ACHN (cell line): ENCODE results near the gene C14orf93.

Source experiments
- DNase-seq: peaks from one replicate; pipeline ENCODE4 v3.0.0-alpha.2; 2015
- in situ Hi-C: cut with HindIII; loops from 2 replicates; pipeline ENCODE4 v1.10.0; 2017; ENCODE audit warnings: low sequenced_read_pairs, low pct_ligation_motif_present, low pct_unique_long_range_greater_than_20kb

The C14orf93 gene

DNA sequence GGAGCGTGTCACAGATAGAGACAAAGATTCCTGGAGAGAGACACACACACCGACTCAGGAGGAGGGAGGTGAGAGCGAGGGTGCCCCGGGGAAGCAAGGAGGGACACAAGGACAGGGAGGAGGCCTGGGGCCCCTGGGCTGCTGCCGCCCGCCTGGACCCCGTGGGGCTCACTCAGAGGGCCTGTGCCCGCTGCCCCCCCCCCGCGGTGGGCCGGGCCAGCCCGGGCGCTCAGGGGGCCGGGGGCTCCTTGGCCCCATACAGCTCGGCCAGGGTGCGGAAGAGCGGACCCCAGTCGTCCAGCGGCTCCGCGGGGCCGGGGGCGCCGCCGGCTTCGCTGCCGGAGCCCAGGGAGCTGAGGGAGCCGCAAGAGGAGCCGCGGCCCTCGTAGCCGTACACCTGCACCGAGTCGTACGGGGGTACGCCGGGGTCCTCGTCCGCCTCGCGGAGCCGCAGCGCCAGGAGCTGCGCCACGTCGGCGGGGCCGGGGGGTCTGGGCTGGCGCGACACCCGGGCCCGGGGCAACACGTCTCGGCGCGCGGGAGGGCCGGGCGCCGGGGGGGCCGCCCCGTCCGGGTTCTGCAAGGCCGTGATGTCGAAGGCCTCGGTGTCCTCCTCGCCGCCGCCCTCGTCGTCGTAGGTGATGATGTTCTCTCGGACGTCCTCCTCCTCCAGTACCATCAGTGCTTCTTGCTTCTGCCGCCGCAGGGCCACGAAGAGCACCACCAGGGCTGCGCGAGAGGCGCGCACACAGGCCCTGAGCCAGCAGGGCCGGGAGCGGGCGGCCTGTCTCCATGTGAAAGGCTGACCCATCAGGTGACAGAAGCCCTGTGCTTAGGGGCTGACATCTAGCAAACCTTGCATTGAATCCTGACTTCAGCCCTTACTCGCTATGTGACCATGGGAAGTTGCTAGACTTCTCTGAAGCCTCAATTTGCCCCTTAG is 38.1 kb upstream of the C14orf93 start:
- in situ Hi-C loops: no loop called here
- no peak for DNase-seq

DNA sequence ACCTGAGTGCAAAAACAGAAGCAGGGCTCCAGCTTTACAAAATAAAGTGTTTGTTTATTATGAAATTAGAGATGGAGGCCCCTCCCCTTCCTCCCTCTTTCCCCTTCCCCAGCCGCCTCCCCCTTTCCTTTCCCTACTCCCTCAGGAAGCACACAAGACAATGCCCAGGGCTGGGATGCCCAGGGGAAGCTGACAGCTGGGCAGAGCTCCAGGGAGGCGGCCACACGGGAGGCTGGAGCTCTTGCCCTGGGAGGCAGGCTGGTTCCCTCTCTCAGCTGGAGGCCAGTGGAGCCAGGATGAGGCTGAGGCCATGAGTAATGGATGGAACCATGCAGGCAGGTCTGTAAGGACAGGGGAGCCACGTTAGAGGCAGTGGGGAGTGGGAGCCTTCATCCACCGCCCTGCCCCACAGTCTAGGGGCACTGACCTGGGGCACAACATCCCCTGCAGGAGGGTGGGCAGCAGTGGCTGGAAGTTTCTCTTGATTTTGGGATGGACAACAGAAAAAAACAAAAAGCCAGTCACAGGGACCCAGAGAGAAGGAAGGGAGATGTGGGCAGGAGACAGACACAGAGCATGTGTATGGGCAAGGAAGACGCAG is 37.2 kb upstream of the C14orf93 start:
- no peak for DNase-seq

DNA sequence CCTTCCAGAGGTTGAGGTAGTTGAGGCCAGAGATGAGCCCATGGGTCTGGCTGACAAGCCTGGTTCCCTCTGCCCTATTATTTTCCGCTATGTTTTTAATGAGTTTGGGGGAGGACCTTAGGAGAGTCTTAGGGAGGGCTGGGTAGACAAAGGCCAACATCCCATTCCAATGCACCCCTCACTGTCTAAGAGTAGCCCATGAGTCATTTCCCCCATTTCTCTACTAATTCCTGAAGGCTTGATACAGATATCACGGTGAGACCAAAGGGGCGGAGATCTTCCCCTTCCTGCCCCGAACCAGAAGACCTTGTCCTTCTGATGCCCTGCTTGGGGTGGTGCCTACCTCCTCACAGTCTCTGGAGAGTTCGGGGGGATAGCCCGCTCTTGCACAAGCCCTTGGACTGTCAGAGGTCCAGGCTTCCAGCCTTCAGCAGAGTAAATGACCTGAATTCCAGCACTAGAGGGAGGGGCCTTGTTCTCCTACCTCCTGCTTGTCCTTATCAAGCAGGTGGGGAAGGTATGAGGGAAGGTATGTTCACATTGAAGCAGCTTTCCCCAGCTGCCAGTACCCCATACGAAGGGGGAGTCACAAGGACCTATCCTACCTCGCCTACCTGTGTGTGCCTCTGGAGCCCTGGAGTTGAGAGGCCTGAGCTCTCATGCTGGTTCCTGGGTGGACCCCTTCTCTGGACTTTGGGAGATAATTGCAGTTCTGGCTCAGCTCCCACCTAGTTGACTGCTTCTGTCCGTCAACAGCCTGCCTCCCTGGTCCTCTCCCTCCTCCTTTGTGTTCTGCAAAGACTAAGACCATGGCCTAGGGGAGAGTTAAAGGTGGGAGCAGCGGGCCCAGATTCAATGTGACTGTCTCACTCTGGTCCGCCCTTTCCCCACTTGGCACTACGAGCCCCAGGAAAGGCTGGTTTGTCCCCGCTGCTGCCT is 35.7 kb upstream of the C14orf93 start:
- DNase-seq: no peak
- in situ Hi-C loops: no loop called here

More for the DNA sequence above, 37.2 kb upstream of the C14orf93 start:
- in situ Hi-C loops: no loop called here

DNA sequence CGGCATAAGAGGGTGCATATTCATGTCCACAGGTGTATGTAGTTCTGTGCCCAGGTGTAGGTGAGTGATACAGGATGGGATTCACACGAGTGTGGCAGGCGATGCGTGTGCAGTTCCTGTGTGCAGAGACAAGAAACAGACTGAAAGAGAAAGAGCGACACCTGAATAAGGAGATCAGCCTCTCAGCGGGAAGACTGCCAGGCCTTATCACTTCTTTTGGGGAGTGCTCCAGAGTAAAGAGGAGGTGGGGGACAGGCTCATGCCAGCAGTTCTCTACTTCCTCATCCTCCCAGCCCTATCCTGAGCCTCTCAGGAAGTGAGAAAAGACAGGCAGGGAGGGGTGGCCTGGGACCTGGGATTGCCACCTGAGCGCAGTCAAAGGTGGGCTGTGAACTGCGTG is 34.9 kb upstream of the C14orf93 start:
- no peak for DNase-seq
- in situ Hi-C loops: no loop called here

DNA sequence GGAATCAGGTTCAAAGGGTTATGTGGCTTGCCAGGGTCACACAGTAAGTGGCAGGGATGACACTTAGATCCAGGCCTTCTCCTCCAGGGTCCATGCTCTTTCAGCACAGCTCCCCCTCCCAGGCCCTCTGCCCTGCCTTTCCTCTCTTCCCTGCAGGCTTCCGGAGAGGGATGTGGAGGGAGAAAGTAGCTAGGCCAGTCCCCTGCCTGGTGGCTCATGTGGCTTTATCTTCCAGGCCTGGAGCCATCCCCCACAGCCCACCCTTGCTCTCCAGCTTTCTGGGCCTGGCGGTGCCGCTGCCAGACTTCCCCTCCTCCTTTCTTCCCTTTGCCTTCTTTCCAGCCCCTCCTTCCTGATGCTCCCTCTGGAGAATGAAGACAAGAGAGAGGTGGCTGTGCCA is 33.8 kb upstream of the C14orf93 start:
- in situ Hi-C loops: no loop called here
- no peak for DNase-seq

DNA sequence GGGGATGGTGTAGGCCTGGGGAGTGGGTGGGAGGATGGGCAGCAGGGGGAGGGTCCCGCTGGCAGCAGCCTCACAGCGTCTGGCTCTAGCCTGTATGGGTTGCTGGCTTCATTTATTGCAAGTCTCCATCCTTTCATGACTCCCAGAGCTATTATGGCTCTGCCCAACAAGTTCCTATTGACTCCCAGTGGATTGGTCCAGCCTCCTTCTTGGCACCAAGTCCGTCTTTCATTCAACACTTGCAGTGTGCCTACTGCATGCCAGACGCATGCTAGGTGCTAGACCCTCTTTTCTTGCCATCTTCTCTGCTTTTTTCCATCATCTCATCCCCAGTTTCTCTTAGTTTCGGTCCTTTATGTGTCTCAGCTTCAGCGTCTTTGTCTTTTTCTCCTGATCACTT is 33.2 kb upstream of the C14orf93 start:
- in situ Hi-C loops: no loop called here

DNA sequence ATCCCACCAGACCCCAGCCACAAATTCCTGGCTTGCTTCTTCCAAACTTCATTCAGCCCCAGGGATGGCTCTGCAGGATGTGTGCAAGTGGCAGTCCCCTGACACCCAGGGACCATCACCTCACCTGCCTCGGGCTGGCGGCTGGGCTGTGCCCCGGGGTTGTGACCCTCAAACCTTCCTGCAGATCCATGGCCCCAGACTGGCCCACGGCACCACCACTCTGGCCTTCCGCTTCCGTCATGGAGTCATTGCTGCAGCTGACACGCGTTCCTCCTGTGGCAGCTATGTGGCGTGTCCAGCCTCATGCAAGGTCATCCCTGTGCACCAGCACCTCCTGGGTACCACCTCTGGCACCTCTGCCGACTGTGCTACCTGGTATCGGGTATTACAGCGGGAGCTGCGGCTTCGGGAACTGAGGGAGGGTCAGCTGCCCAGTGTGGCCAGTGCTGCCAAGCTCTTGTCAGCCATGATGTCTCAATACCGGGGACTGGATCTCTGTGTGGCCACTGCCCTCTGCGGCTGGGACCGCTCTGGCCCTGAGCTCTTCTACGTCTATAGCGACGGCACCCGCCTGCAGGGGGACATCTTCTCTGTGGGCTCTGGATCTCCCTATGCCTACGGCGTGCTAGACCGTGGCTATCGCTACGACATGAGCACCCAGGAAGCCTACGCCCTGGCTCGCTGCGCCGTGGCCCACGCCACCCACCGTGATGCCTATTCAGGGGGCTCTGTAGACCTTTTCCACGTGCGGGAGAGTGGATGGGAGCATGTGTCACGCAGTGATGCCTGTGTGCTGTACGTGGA is 32.4 kb upstream of the C14orf93 start, which contains the start of gene PSMB11:
Gene PSMB11, plus strand, starts transcription at position 51 of the 804 bp plus-strand sequence. Its CDS starts 14 bp downstream, at position 65.
- in situ Hi-C loops: no loop called here
- no peak for DNase-seq

More for the DNA sequence above, 33.2 kb upstream of the C14orf93 start:
- DNase-seq: no peak

DNA sequence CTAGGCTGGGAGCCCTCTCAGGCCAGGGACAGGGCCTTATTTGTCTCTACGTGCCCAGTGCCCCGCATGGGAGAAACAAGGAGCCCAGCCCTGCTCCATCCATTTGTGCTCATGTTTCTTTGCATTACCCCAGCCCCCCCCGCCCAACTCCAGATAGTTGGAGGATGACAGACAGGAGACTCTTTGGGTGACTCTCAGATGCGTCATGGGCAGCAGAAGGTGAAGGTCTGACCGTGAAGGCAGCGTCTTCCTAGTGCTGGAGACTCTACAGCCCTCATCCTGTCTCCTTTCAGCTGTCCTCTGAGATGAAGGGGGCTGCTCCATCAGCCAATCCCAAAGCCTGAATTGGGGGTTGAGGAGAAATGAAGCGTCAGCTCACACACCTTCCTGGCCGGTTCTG is 31.8 kb upstream of the C14orf93 start:
- no peak for DNase-seq
- in situ Hi-C loops: no loop called here

DNA sequence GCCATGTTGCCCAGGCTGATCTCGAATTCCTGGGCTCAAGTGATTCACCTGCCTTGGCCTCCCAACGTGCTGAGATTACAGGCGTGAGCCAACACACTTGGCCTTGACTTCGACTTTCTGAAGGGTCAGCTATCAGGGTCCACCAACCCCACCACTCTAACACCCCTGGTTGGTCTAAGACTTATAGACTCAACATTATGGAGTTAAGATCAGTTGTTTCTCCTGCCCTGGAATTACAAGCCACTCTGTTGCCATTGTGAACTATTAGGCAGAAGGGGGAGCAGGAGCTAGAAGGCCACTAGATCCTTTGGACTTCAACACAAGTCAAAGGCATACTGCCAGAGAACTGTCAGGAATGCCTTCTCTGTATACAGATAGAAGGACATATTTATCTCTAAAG is 30.2 kb upstream of the C14orf93 start:
- in situ Hi-C loops: no loop called here
- no peak for DNase-seq

DNA sequence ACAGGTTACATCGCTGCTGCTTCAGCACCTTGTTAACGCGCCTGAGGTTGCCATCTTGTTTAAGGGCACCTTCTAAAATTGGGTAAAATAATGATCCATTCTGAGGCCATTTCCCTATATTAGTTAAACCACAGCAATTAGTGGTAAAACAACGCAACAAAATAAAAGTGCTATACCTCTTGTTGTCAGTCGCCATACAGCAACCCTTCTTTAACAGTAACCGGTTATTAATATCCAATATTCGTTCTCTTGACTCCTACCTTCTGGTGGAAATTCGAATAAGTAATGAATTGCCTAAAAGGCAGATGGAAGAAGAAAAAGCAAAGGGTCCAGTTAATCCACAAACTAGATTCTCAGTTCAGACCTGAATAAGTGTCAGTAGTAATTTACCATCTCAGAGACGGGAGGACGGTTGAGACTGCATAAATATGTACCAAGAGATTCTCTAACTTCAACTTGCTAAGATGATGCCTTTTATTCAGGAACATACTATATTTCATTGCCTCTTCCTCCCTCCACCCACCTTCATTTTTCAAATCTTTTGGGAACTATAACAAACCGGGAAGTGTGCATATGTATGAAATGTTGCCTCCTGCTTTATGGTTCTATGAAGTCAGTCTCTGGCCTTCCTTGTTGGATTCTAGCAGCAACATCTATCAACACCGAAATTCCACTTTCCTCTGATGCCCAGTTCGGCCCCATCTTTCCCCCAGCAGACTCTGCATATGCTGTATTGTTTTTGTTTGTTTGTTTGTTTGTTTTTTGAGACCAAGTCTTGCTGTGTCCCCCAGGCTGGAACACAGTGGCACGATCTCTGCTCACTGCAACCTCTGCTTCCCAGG is 25.6 kb upstream of the C14orf93 start:
- in situ Hi-C loops: no loop called here
- no peak for DNase-seq

DNA sequence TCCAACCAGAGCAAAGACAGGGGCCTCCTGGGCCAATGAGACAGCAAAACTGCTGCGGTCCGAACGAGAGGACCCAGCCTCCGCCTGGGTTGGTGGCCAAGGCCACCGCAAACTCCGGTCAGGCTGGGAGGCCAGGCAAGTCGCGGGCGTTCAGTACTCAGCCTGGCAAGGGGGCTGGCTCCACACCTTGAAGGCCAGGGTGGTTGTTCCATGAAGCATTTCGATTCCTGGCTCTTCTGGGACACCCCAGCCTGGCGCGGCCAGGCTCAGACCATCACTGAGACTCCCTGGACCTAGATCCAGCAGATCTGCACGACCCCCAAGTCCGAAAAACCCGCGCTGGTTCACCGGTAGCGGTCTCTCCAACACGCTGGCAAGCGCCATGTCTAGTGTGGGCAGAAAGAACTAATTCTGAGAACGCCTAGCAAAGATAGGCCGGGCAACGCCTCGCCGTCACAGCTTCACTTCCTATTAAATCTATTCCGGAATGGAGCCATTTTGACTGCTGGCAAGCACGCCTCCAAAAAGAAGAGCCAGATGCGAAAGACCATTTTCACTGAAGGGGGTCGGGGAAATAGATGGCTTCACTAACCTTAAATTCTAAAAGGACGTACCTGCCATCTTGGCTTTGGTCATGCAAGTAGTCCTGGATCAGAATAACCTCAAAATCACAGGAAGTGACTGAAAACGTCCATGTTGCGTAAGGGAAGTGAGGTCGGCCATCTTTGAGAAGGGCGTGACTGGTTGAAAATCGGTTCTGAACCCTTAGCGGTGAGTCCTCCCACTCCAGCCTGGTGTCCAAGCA is 24.8 kb upstream of the C14orf93 start, which contains the start of gene PSMB5:
Gene PSMB5, minus strand, starts transcription at position 403 of the 805 bp plus-strand sequence. Its CDS starts 19 bp downstream, at position 384.
- DNase-seq: peak; percentile 92
- in situ Hi-C loops: no loop called here

DNA sequence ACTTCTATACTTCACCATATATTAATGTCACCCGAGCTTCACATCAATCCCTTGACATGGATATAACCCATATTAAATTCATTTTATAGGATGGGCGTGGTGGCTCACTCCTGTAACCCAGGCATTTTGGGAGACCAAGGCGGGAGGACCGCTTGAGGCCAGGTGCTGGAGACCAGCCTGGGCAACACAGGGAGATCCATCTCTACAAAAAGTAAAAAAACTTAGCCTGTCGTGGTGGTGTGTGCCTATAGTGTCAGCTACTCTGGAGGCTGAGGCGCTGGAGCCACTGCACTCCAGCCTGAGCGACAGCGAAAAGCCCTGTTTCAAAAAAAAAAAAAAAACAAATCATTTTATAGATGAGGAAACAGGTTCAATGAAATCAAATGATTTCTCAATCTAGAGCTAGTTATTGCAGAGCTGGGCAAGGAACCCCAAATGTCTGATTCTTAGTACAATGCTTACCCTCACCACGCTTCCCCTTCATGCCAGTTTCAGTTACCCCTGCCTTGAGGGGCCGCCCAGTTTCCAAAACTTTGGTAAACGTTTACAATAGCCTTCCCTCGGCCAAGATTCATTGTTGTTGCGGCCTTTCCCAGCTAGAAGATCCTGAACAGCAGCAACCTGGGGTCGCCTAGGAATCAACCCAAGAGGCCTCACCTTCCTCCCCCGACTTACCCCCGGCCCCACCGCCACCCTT is 24.0 kb upstream of the C14orf93 start:
- in situ Hi-C loops: no loop called here
- DNase-seq: no peak

DNA sequence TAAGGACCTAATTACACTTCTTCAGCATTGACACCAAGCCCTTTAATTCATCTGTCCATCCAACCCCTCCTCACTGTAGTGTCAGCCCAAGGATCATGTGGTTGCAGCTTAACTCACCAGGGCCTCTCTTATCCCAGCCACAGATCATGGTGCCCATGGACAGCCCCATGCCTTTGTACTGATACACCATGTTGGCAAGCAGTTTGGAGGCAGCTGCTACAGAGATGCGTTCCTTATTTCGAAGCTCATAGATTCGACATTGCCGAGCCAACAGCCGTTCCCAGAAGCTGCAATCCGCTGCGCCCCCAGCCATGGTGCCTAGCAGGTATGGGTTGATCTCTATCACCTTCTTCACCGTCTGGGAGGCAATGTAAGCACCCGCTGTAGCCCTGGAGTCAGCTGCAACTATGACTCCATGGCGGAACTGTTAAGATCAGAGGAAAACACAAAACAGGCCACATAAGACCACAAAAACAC is 23.3 kb upstream of the C14orf93 start:
- in situ Hi-C loops: no loop called here
- DNase-seq: no peak

DNA sequence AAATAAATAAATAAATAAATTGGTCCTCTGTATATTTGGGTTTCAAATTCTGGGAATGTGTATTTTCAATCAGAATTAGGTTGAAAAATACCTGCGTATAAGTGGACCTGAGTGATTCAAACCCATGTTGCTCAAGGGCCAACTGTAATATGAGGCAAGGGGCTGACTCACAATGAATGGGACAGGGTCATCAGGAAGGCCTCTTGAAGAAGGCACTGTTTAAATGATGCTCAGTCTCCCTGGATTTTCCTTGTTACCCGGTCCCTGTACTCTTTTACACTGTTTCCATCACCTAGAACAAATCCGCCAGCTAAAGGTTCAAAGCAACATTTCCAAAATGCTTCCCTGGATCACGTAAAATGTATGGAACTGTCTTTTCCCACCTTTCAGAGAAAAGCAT is 21.0 kb upstream of the C14orf93 start:
- DNase-seq: no peak
- in situ Hi-C loops: no loop called here

DNA sequence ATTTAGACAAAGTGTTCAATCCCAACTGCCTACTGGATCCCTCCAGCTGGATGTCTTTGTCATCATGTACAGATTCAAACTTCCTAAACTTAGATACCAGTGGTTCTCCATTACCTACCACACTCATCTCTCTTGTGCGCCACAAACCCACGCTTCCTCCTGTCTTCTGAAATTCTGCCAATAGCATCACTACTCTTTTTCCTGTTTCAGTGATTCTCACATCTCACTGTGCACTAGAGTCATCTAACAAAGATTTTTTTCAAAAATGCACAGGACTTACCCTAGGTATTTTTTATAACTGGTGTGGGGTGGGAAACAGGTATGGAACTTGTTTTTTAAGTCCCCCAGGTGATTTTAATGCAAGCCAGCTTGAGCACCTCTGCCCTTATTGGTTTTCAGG is 18.9 kb upstream of the C14orf93 start:
- in situ Hi-C loops: no loop called here
- no peak for DNase-seq
